ENCODE measurements around the gene NEMF. TPM values are rescaled to one million over a fixed set of nuclear protein-coding genes. Genes with fewer than 3 reads are reported as not detected.

Gene NEMF
- total RNA-seq, 1 experiment from 2014 or later, result 50.1 TPM

DNA sequence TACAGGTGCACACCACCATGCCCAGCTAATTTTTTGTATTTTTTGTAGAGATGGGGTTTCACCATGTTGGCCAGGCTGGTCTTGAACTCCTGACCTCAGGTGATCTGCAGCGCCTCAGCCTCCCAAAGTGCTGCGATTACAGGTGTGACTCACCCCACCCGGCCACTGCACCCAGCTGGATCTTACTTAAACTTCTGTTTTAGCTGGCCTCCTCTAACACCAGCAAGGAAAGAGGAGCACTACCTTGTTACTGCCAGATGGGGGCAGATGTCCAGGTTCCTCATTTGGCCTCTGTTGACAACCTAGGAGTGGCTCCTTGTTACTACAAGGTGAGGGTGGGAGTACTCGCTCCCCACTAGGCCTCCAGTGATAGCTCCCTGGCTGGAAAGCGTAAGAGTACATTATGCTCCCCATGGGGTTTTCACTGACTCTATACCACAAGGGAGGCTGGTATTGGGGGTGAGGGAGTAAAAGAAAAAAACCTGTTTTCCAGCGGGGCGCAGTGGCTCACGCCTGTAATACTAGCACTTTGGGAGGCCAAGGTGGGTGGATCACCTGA is 27.1 kb upstream of the NEMF start:
- peak; percentile 67 for DNase-seq (ENCODE audit: low spot score)
- no peak overlapping the region for H3K27ac Mint-ChIP-seq
- H3K36me3 Mint-ChIP-seq, result peaks cover 3% of the 10 kb centered on the region; the same call in 1 of the 2 replicates
- ChIA-PET CTCF (interaction anchor here (0.6 to 3.5 kb wide), 29 partner anchors 13 to 345 kb away, joined by 3 to 47 read pairs (median 4); partner anchors contain the start of genes ARF6, NEMF and VCPKMT), POLR2A (interaction anchor here (0.6 to 1.1 kb wide), 4 partner anchors 12 to 235 kb away, joined by 3 to 6 read pairs (median 4); no protein-coding TSS in a partner anchor)
- no peak overlapping the region for H3K4me3 Mint-ChIP-seq
- H3K4me1 Mint-ChIP-seq, result peaks cover 36% of the 10 kb centered on the region
- no peaks in the 10 kb centered on the region for H3K27me3 Mint-ChIP-seq (ENCODE audit: low read depth)
- 0 out of 2 replicates have a peak, but pooled peaks have one; percentile 34 for TF ChIP-seq GTF2I (CRISPR knock-in tag; conservative IDR thresholded peaks at IDR 0.05)
- 0 out of 2 replicates have a peak, but pooled peaks have one; percentile 73 for TF ChIP-seq EMX1 (CRISPR knock-in tag; IDR thresholded peaks at IDR 0.05)
- TF ChIP-seq ZNF219 (CRISPR knock-in tag; IDR thresholded peaks at IDR 0.05; ENCODE audit: borderline replicate concordance), result no peak
- TF ChIP-seq, protein P1, sequence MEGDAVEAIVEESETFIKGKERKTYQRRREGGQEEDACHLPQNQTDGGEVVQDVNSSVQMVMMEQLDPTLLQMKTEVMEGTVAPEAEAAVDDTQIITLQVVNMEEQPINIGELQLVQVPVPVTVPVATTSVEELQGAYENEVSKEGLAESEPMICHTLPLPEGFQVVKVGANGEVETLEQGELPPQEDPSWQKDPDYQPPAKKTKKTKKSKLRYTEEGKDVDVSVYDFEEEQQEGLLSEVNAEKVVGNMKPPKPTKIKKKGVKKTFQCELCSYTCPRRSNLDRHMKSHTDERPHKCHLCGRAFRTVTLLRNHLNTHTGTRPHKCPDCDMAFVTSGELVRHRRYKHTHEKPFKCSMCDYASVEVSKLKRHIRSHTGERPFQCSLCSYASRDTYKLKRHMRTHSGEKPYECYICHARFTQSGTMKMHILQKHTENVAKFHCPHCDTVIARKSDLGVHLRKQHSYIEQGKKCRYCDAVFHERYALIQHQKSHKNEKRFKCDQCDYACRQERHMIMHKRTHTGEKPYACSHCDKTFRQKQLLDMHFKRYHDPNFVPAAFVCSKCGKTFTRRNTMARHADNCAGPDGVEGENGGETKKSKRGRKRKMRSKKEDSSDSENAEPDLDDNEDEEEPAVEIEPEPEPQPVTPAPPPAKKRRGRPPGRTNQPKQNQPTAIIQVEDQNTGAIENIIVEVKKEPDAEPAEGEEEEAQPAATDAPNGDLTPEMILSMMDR (IDR thresholded peaks at IDR 0.05), result peak; percentile 67
- ATAC-seq, result peak; percentile 85
- peaks cover 7% of the 10 kb centered on the region for H3K9me3 Mint-ChIP-seq

DNA sequence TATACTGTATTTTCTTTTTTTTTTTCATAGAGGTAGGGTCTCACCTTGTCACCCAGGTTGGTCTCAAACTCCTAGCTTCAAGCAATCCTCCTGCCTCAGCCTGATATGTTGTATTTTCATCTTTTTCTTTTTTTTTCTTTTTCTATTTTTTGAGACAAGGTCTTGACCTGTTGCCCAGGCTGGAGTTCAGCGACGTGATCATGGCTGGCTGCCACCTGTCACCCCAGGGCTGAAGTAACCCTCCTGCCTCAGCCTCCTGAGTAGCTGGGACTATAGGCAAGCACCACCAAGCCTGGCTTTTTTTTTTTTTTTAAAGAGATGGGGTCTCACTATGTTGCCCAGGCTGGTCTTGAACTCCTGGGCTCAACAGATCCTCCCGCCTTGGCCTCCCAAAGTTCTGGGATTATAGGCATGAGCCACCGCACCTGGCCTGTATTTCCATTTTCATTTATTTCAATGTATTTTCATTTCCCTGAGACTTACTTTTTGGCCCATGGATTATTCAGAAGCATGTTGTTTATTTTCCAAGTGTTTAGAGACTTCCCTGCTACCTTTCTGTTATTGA is 24.1 kb upstream of the NEMF start:
- ChIA-PET CTCF (interaction anchor here (0.8 kb wide), 1 partner anchor 11 kb away, joined by 3 read pairs; no protein-coding TSS in a partner anchor), POLR2A (no interaction called here)
- Mint-ChIP-seq H3K27me3 (ENCODE audit: low read depth) (0 out of 2 replicates have a peak, but pooled peaks cover 3% of the 10 kb centered on the region), H3K4me3 (no peak overlapping the region), H3K27ac (no peak overlapping the region), H3K4me1 (peaks cover 13% of the 10 kb centered on the region), H3K36me3 (no peaks in the 10 kb centered on the region), H3K9me3 (peaks cover 8% of the 10 kb centered on the region)
- TF ChIP-seq, protein P2, sequence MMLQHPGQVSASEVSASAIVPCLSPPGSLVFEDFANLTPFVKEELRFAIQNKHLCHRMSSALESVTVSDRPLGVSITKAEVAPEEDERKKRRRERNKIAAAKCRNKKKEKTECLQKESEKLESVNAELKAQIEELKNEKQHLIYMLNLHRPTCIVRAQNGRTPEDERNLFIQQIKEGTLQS (CRISPR knock-in tag; conservative IDR thresholded peaks at IDR 0.05), result no peak
- TF ChIP-seq, protein P3, sequence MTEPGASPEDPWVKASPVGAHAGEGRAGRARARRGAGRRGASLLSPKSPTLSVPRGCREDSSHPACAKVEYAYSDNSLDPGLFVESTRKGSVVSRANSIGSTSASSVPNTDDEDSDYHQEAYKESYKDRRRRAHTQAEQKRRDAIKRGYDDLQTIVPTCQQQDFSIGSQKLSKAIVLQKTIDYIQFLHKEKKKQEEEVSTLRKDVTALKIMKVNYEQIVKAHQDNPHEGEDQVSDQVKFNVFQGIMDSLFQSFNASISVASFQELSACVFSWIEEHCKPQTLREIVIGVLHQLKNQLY (CRISPR knock-in tag; IDR thresholded peaks at IDR 0.05), result no peak
- TF ChIP-seq ZNF317 (CRISPR knock-in tag; IDR thresholded peaks at IDR 0.05; ENCODE audit: borderline replicate concordance, low read depth) (no peak), NR2C2 (CRISPR knock-in tag; IDR thresholded peaks at IDR 0.05) (no peak), NFYB (CRISPR knock-in tag; conservative IDR thresholded peaks at IDR 0.05; ENCODE audit: low read depth) (no peak), NFATC4 (CRISPR knock-in tag; IDR thresholded peaks at IDR 0.05) (no peak), GTF2I (CRISPR knock-in tag; conservative IDR thresholded peaks at IDR 0.05) (no peak), JAZF1 (CRISPR knock-in tag; IDR thresholded peaks at IDR 0.05) (no peak)
- TF ChIP-seq, protein P1 (IDR thresholded peaks at IDR 0.05), result no peak
- TF ChIP-seq, protein P4, sequence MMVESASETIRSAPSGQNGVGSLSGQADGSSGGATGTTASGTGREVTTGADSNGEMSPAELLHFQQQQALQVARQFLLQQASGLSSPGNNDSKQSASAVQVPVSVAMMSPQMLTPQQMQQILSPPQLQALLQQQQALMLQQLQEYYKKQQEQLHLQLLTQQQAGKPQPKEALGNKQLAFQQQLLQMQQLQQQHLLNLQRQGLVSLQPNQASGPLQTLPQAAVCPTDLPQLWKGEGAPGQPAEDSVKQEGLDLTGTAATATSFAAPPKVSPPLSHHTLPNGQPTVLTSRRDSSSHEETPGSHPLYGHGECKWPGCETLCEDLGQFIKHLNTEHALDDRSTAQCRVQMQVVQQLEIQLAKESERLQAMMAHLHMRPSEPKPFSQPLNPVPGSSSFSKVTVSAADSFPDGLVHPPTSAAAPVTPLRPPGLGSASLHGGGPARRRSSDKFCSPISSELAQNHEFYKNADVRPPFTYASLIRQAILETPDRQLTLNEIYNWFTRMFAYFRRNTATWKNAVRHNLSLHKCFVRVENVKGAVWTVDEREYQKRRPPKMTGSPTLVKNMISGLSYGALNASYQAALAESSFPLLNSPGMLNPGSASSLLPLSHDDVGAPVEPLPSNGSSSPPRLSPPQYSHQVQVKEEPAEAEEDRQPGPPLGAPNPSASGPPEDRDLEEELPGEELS (CRISPR knock-in tag; IDR thresholded peaks at IDR 0.05), result no peak
- TF ChIP-seq, protein P5, sequence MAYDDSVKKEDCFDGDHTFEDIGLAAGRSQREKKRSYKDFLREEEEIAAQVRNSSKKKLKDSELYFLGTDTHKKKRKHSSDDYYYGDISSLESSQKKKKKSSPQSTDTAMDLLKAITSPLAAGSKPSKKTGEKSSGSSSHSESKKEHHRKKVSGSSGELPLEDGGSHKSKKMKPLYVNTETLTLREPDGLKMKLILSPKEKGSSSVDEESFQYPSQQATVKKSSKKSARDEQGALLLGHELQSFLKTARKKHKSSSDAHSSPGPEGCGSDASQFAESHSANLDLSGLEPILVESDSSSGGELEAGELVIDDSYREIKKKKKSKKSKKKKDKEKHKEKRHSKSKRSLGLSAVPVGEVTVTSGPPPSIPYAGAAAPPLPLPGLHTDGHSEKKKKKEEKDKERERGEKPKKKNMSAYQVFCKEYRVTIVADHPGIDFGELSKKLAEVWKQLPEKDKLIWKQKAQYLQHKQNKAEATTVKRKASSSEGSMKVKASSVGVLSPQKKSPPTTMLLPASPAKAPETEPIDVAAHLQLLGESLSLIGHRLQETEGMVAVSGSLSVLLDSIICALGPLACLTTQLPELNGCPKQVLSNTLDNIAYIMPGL (CRISPR knock-in tag; IDR thresholded peaks at IDR 0.05), result no peak
- no peak for ATAC-seq
- DNase-seq (ENCODE audit: low spot score), result no peak
